NCI-H1048 (cell line): ENCODE data around the gene PDRG1.
"Not testable (repeated sequence)": the region's sequence is repeated elsewhere in the genome, so short reads cannot be mapped to it uniquely, and the experiment has no call there.

Experiments used
- DNase-seq: peaks from one replicate; lab custom pipeline; 2025; lab: John Stamatoyannopoulos, UW

The PDRG1 gene

GRCh38 chr20:31966991-31967655, 15.3 kb upstream of the PDRG1 start:
- DNase-seq, result no peak

- no peak for DNase-seq
Measured at GRCh38 chr20:31963889-31964288, 12.0 kb upstream of the PDRG1 start.

GRCh38 chr20:31962761-31963160, 10.9 kb upstream of the PDRG1 start:
- no peak for DNase-seq

GRCh38 chr20:31956556-31957526, 5.0 kb upstream of the PDRG1 start:
- no peak for DNase-seq

- DNase-seq, result no peak
Measured at GRCh38 chr20:31954500-31954899, 2.7 kb upstream of the PDRG1 start.

- no peak for DNase-seq
Measured at GRCh38 chr20:31953556-31954148, 1.8 kb upstream of the PDRG1 start.

GRCh38 chr20:31951203-31951529, 680 bp downstream of the PDRG1 start:
- DNase-seq, result no peak

GRCh38 chr20:31949877-31950646, 1.8 kb downstream of the PDRG1 start:
- DNase-seq, result no peak

- DNase-seq, result no peak
Measured at GRCh38 chr20:31948008-31948407, 3.8 kb downstream of the PDRG1 start.

- DNase-seq, result no peak
Measured at GRCh38 chr20:31945785-31946184, 6.1 kb downstream of the PDRG1 start.

- DNase-seq, result no peak
Measured at GRCh38 chr20:31945319-31945718, 6.5 kb downstream of the PDRG1 start.

- no peak for DNase-seq
Measured at GRCh38 chr20:31943052-31943471, 8.8 kb downstream of the PDRG1 start.

- DNase-seq, result no peak
Measured at GRCh38 chr20:31939661-31940060, 12.2 kb downstream of the PDRG1 start.

GRCh38 chr20:31937820-31938219, 14.0 kb downstream of the PDRG1 start:
- DNase-seq, result no peak

- no peak for DNase-seq
Measured at GRCh38 chr20:31936420-31936819, 15.4 kb downstream of the PDRG1 start.

GRCh38 chr20:31934968-31935764, 16.7 kb downstream of the PDRG1 start:
- no peak for DNase-seq

- no peak for DNase-seq
Measured at GRCh38 chr20:31934491-31934890, 17.4 kb downstream of the PDRG1 start.

GRCh38 chr20:31933698-31934097, 18.1 kb downstream of the PDRG1 start:
- no peak for DNase-seq

GRCh38 chr20:31930779-31931178, 21.1 kb downstream of the PDRG1 start:
- no peak for DNase-seq

- not testable (repeated sequence) for DNase-seq
Measured at GRCh38 chr20:31929631-31930030, 22.2 kb downstream of the PDRG1 start.

GRCh38 chr20:31927627-31928159, 24.2 kb downstream of the PDRG1 start:
- DNase-seq, result no peak
